CD4-positive, alpha-beta memory T cell (primary cell): ENCODE data around the gene ARHGAP31. TPM values are rescaled to one million over a fixed set of nuclear protein-coding genes. Genes with fewer than 3 reads are reported as not detected.
A peak's percentile ranks its signal among the peaks of the same experiment; 100 is the strongest.

Experiments used
- CTCF ChIA-PET: fragments of 350-600 bp; sonication (Branson Sonifier 250); formaldehyde crosslinking; loops from one replicate; lab custom pipeline; 2021; ENCODE audit warnings: inconsistent platforms; ENCODE audit not compliant: partially characterized antibody; lab: Charles Lee
- POLR2A ChIA-PET: fragments of 350-600 bp; sonication (Branson Sonifier 250); formaldehyde crosslinking; loops from one replicate; lab custom pipeline; 2021; ENCODE audit not compliant: partially characterized antibody; lab: Charles Lee
- DNase-seq, 5 donors: peaks; one replicate each; pipeline versions ENCODE4 v3.0.0 to v3.0.0-alpha.2; 2020 to 2022; ENCODE audit warnings: mixed read lengths in 1 of 5
- H3K27ac ChIP-seq: one replicate; pipeline ENCODE4 v1.7.0; 2013; ENCODE audit warnings: low read depth, low read length
- H3K27me3 ChIP-seq: 2 replicates; pipeline ENCODE4 v1.7.0; 2013; ENCODE audit warnings: mild to moderate bottlenecking, low read length, moderate library complexity; ENCODE audit not compliant: insufficient read depth
- H3K36me3 ChIP-seq: 2 replicates; pipeline ENCODE4 v1.7.0; 2013; ENCODE audit warnings: mild to moderate bottlenecking, low read length, moderate library complexity; ENCODE audit not compliant: insufficient read depth
- H3K4me1 ChIP-seq: 2 replicates; pipeline ENCODE4 v1.7.0; 2013; ENCODE audit warnings: mild to moderate bottlenecking, low read length, moderate library complexity; ENCODE audit not compliant: insufficient read depth
- H3K4me3 ChIP-seq, 2 donors: one replicate each; pipeline ENCODE4 v1.7.0; 2013; ENCODE audit warnings: low read length in 2 of 2, mild to moderate bottlenecking in 1 of 2
- H3K9me3 ChIP-seq, 2 donors: one replicate each; pipeline ENCODE4 v1.7.0; 2013; ENCODE audit warnings: low read length in 2 of 2, control low read depth in 1 of 2; ENCODE audit not compliant: control insufficient read depth in 1 of 2
- H3K27ac Mint-ChIP-seq, 7 donors: one replicate each; pipeline ENCODE4 v1.8.0; 2020 to 2021; ENCODE audit warnings: mixed read lengths in 7 of 7, mild to moderate bottlenecking in 6 of 7, inconsistent platforms in 3 of 7, moderate library complexity in 3 of 7
- H3K27me3 Mint-ChIP-seq, 2 donors: one replicate each; pipeline ENCODE4 v1.8.0; 2020 to 2021; ENCODE audit warnings: mixed read lengths in 2 of 2
- H3K36me3 Mint-ChIP-seq, 2 donors: one replicate each; pipeline ENCODE4 v1.8.0; 2020 to 2021; ENCODE audit warnings: mixed read lengths in 2 of 2, inconsistent platforms in 1 of 2, mild to moderate bottlenecking in 1 of 2
- H3K4me1 Mint-ChIP-seq, 4 donors: one replicate each; pipeline ENCODE4 v1.8.0; 2020 to 2021; ENCODE audit warnings: mixed read lengths in 4 of 4, mild to moderate bottlenecking in 1 of 4
- H3K4me3 Mint-ChIP-seq, 8 donors: one replicate each; pipeline ENCODE4 v1.8.0; 2020 to 2021; ENCODE audit warnings: mixed read lengths in 8 of 8, mild to moderate bottlenecking in 7 of 8, moderate library complexity in 6 of 8, inconsistent platforms in 3 of 8
- H3K9me3 Mint-ChIP-seq, 8 donors: one replicate each; pipeline ENCODE4 v1.8.0; 2020 to 2021; ENCODE audit warnings: mixed read lengths in 8 of 8, mild to moderate bottlenecking in 5 of 8, inconsistent platforms in 3 of 8, moderate library complexity in 1 of 8
- intact Hi-C: fragments of 100-400 bp; cut with micrococcal nuclease; formaldehyde crosslinking; loops from one replicate; pipeline ENCODE4 v1.15.1; 2023
- polyA plus RNA-seq, 2 donors: library from polyadenylated mRNA; unstranded; fragments of 300-500 nt; fragmentation: Illumina TruSeq; gene quantifications; one replicate each; pipeline ENCODE4 v1.2.3, GENCODE V29; 2021
- total RNA-seq, 2 experiments: library from RNA; stranded (reverse); gene quantifications; one replicate each; pipeline ENCODE4 v1.2.3, GENCODE V29; 2021

The ARHGAP31 gene
- total and polyA plus RNA-seq, 4 experiments from 2014 or later, result 1.2 to 6.2 (median 5.1) TPM

- H3K27me3 ChIP-seq, result no peaks in the 10 kb centered on the region
Observed at GRCh38 chr3:119375106-119375505, 80.9 kb downstream of the ARHGAP31 start.

GRCh38 chr3:119375510-119375909 is 81.3 kb downstream of the ARHGAP31 start:
- H3K4me1 ChIP-seq, result no peaks in the 10 kb centered on the region
- Mint-ChIP-seq H3K4me1 (peaks cover 0 to 3% (median 0%) of the 10 kb centered on the region in 4 donors), H3K27ac (no peak overlapping the region), H3K9me3 (peaks cover 0 to 3% (median 0%) of the 10 kb centered on the region in 8 donors), H3K4me3 (no peak overlapping the region), H3K27me3 (no peaks in the 10 kb centered on the region), H3K36me3 (peaks cover 12 to 27% of the 10 kb centered on the region in 2 donors)
- H3K9me3 ChIP-seq, result no peaks in the 10 kb centered on the region
- H3K36me3 ChIP-seq, result no peaks in the 10 kb centered on the region
- DNase-seq, result no peak
- intact Hi-C loops, result no loop called here
- no peak overlapping the region for H3K27ac ChIP-seq
- H3K27me3 ChIP-seq, result no peaks in the 10 kb centered on the region
- ChIA-PET POLR2A (no interaction called here), CTCF (no interaction called here)
- H3K4me3 ChIP-seq, result no peak overlapping the region

More at GRCh38 chr3:119375106-119375505, 80.9 kb downstream of the ARHGAP31 start:
- ChIA-PET CTCF (no interaction called here), POLR2A (no interaction called here)
- Mint-ChIP-seq H3K27ac (no peak overlapping the region), H3K4me1 (peaks cover 0 to 3% (median 0%) of the 10 kb centered on the region in 4 donors), H3K36me3 (peaks cover 13 to 30% of the 10 kb centered on the region in 2 donors), H3K4me3 (no peak overlapping the region), H3K27me3 (no peaks in the 10 kb centered on the region), H3K9me3 (peaks cover 0 to 3% (median 0%) of the 10 kb centered on the region in 8 donors)
- DNase-seq, result no peak
- Histone ChIP-seq H3K4me3 (no peak overlapping the region), H3K36me3 (no peaks in the 10 kb centered on the region), H3K27ac (no peak overlapping the region), H3K9me3 (no peaks in the 10 kb centered on the region), H3K4me1 (no peaks in the 10 kb centered on the region)
- intact Hi-C loops, result no loop called here

GRCh38 chr3:119376758-119377157 is 82.6 kb downstream of the ARHGAP31 start:
- peak overlapping the region in 1 of 7 donors; percentile 1 for H3K27ac Mint-ChIP-seq
- H3K9me3 ChIP-seq, result no peaks in the 10 kb centered on the region
- no peak overlapping the region for H3K4me3 Mint-ChIP-seq
- peaks cover 5 to 21% of the 10 kb centered on the region in 2 donors for H3K36me3 Mint-ChIP-seq
- no peaks in the 10 kb centered on the region for H3K27me3 Mint-ChIP-seq
- ChIA-PET CTCF (interaction anchor here (1.4 kb wide), 1 partner anchor 15 kb away, joined by 3 read pairs; no protein-coding TSS in a partner anchor), POLR2A (no interaction called here)
- DNase-seq, result no peak
- peaks cover 0 to 3% (median 0%) of the 10 kb centered on the region in 4 donors for H3K4me1 Mint-ChIP-seq
- intact Hi-C loops, result no loop called here
- H3K9me3 Mint-ChIP-seq, result peaks cover 0 to 2% (median 0%) of the 10 kb centered on the region in 8 donors
- H3K27ac ChIP-seq, result no peak overlapping the region
- no peaks in the 10 kb centered on the region for H3K27me3 ChIP-seq
- H3K36me3 ChIP-seq, result no peaks in the 10 kb centered on the region
- no peak overlapping the region for H3K4me3 ChIP-seq
- no peaks in the 10 kb centered on the region for H3K4me1 ChIP-seq

- H3K4me1 Mint-ChIP-seq, result peaks cover 0 to 3% (median 0%) of the 10 kb centered on the region in 4 donors
- no peaks in the 10 kb centered on the region for H3K27me3 ChIP-seq
- H3K9me3 Mint-ChIP-seq, result no peaks in the 10 kb centered on the region
- ChIA-PET CTCF (no interaction called here), POLR2A (no interaction called here)
- no peak overlapping the region for H3K27ac Mint-ChIP-seq
- H3K27me3 Mint-ChIP-seq, result no peaks in the 10 kb centered on the region
- intact Hi-C loops, result no loop called here
- no peak overlapping the region for H3K4me3 ChIP-seq
- no peak overlapping the region for H3K27ac ChIP-seq
- H3K4me3 Mint-ChIP-seq, result no peak overlapping the region
- no peaks in the 10 kb centered on the region for H3K9me3 ChIP-seq
- no peaks in the 10 kb centered on the region for H3K4me1 ChIP-seq
- H3K36me3 Mint-ChIP-seq, result peaks cover 20 to 30% of the 10 kb centered on the region in 2 donors
- H3K36me3 ChIP-seq, result peaks cover 5% of the 10 kb centered on the region
- no peak for DNase-seq
Observed at GRCh38 chr3:119378259-119378803, 84.1 kb downstream of the ARHGAP31 start.

GRCh38 chr3:119380697-119381096 is 86.5 kb downstream of the ARHGAP31 start:
- ChIA-PET POLR2A (no interaction called here), CTCF (no interaction called here)

GRCh38 chr3:119382134-119382533 is 88.0 kb downstream of the ARHGAP31 start:
- Histone ChIP-seq H3K27me3 (no peaks in the 10 kb centered on the region), H3K27ac (no peak overlapping the region), H3K4me1 (no peaks in the 10 kb centered on the region), H3K9me3 (no peaks in the 10 kb centered on the region), H3K4me3 (no peak overlapping the region), H3K36me3 (peaks cover 19% of the 10 kb centered on the region)
- Mint-ChIP-seq H3K36me3 (peaks cover 26 to 35% of the 10 kb centered on the region in 2 donors), H3K4me1 (no peaks in the 10 kb centered on the region), H3K4me3 (no peak overlapping the region), H3K27ac (peak overlapping the region in 1 of 7 donors; percentile 61), H3K27me3 (no peaks in the 10 kb centered on the region), H3K9me3 (no peaks in the 10 kb centered on the region)
- no peak for DNase-seq
- ChIA-PET CTCF (no interaction called here), POLR2A (no interaction called here)
- intact Hi-C loops, result no loop called here

More at GRCh38 chr3:119380697-119381096, 86.5 kb downstream of the ARHGAP31 start:
- Mint-ChIP-seq H3K4me1 (no peaks in the 10 kb centered on the region), H3K36me3 (peaks cover 30 to 31% of the 10 kb centered on the region in 2 donors), H3K27ac (peak overlapping the region in 1 of 7 donors; percentile 19), H3K9me3 (no peaks in the 10 kb centered on the region), H3K27me3 (no peaks in the 10 kb centered on the region), H3K4me3 (no peak overlapping the region)
- Histone ChIP-seq H3K27me3 (no peaks in the 10 kb centered on the region), H3K36me3 (peaks cover 19% of the 10 kb centered on the region), H3K4me3 (no peak overlapping the region), H3K9me3 (no peaks in the 10 kb centered on the region), H3K4me1 (no peaks in the 10 kb centered on the region), H3K27ac (no peak overlapping the region)
- DNase-seq, result no peak
- intact Hi-C loops, result no loop called here

GRCh38 chr3:119388577-119388976 is 94.4 kb downstream of the ARHGAP31 start:
- Histone ChIP-seq H3K9me3 (no peaks in the 10 kb centered on the region), H3K4me3 (no peak overlapping the region), H3K27me3 (no peaks in the 10 kb centered on the region), H3K36me3 (peaks cover 17% of the 10 kb centered on the region), H3K27ac (no peak overlapping the region), H3K4me1 (no peaks in the 10 kb centered on the region)
- Mint-ChIP-seq H3K9me3 (no peaks in the 10 kb centered on the region), H3K4me3 (no peak overlapping the region), H3K27ac (peak overlapping the region in 2 of 7 donors; percentile 23 to 57), H3K27me3 (no peaks in the 10 kb centered on the region), H3K36me3 (peaks cover 40 to 53% of the 10 kb centered on the region in 2 donors), H3K4me1 (no peaks in the 10 kb centered on the region)
- ChIA-PET POLR2A (no interaction called here), CTCF (interaction anchor here (1.2 to 1.3 kb wide), 2 partner anchors 114 to 506 kb away, joined by 3 to 5 read pairs; no protein-coding TSS in a partner anchor)
- intact Hi-C loops, result no loop called here
- DNase-seq, result no peak
